Osteocyte (in vitro differentiated cells): ENCODE data around the gene NOS1AP. TPM values are rescaled to one million over a fixed set of nuclear protein-coding genes. Genes with fewer than 3 reads are reported as not detected.

ENCODE experiments used
- DNase-seq: peaks from one replicate; pipeline ENCODE4 v3.0.0; 2021; ENCODE audit warnings: mixed read lengths; ENCODE audit not compliant: unreplicated experiment; ENCODE audit errors: extremely low spot score
- H3K27ac Mint-ChIP-seq: one replicate; pipeline ENCODE4 v1.8.0; 2021; ENCODE audit warnings: mild to moderate bottlenecking, mixed read lengths; ENCODE audit not compliant: unreplicated experiment
- H3K27me3 Mint-ChIP-seq: one replicate; pipeline ENCODE4 v1.8.0; 2021; ENCODE audit warnings: mixed read lengths; ENCODE audit not compliant: unreplicated experiment
- H3K36me3 Mint-ChIP-seq: one replicate; pipeline ENCODE4 v1.8.0; 2021; ENCODE audit warnings: mixed read lengths; ENCODE audit not compliant: unreplicated experiment
- H3K4me1 Mint-ChIP-seq: one replicate; pipeline ENCODE4 v1.8.0; 2021; ENCODE audit warnings: mixed read lengths; ENCODE audit not compliant: unreplicated experiment
- H3K4me3 Mint-ChIP-seq: one replicate; pipeline ENCODE4 v1.8.0; 2021; ENCODE audit warnings: mild to moderate bottlenecking, moderate library complexity, mixed read lengths; ENCODE audit not compliant: unreplicated experiment
- H3K9me3 Mint-ChIP-seq: one replicate; pipeline ENCODE4 v1.8.0; 2021; ENCODE audit warnings: mixed read lengths; ENCODE audit not compliant: unreplicated experiment
- total RNA-seq: library from RNA; stranded (reverse); gene quantifications from 2 replicates; pipeline ENCODE4 v1.2.1, GENCODE V29; 2021
- TF ChIP-seq, protein P1 (sequence below): fragments of 200-600 bp; sonication (generic); IDR thresholded peaks from 2 replicates; pipeline ENCODE4 v1.5.0; 2021; ENCODE audit warnings: antibody characterized with exemption, mild to moderate bottlenecking, moderate library complexity

NOS1AP gene
- total RNA-seq, 1 donor from 2014 or later: 2.5 TPM

- H3K4me1 Mint-ChIP-seq: peaks cover 3% of the 10 kb centered on the region
- no peak for DNase-seq
- no peaks in the 10 kb centered on the region for H3K9me3 Mint-ChIP-seq
- H3K36me3 Mint-ChIP-seq: no peaks in the 10 kb centered on the region
- TF ChIP-seq, protein P1, sequence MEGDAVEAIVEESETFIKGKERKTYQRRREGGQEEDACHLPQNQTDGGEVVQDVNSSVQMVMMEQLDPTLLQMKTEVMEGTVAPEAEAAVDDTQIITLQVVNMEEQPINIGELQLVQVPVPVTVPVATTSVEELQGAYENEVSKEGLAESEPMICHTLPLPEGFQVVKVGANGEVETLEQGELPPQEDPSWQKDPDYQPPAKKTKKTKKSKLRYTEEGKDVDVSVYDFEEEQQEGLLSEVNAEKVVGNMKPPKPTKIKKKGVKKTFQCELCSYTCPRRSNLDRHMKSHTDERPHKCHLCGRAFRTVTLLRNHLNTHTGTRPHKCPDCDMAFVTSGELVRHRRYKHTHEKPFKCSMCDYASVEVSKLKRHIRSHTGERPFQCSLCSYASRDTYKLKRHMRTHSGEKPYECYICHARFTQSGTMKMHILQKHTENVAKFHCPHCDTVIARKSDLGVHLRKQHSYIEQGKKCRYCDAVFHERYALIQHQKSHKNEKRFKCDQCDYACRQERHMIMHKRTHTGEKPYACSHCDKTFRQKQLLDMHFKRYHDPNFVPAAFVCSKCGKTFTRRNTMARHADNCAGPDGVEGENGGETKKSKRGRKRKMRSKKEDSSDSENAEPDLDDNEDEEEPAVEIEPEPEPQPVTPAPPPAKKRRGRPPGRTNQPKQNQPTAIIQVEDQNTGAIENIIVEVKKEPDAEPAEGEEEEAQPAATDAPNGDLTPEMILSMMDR: no peak
- no peak overlapping the region for H3K4me3 Mint-ChIP-seq
- H3K27ac Mint-ChIP-seq: no peak overlapping the region
- peaks cover 27% of the 10 kb centered on the region for H3K27me3 Mint-ChIP-seq
These were observed 147.1 kb downstream of the NOS1AP start for GRCh38 chr1:162216604-162217003.

DNA sequence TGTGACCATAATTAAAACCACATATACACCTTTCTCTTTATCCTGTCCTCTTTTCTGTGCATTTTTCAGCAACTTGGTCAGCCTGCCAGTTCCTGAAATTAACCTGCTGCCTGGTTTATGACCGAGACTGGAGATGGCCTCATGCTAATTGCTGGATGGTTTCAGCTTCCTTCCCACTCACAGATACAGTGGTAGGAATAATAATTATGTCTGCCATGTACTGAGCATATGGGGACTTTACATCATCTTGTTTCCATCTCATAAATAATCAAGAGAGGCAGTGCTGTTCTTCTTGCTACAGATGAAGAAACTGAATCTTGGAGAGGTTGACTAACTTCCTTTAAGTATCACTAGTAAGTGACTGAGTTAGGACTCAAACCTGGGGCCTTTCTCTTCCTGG lies 148.2 kb downstream of the NOS1AP start:
- H3K27ac Mint-ChIP-seq: no peak overlapping the region
- H3K4me1 Mint-ChIP-seq: peaks cover 3% of the 10 kb centered on the region
- no peak for DNase-seq
- no peaks in the 10 kb centered on the region for H3K36me3 Mint-ChIP-seq
- peaks cover 19% of the 10 kb centered on the region for H3K27me3 Mint-ChIP-seq
- TF ChIP-seq, protein P1: no peak
- H3K4me3 Mint-ChIP-seq: no peak overlapping the region
- no peaks in the 10 kb centered on the region for H3K9me3 Mint-ChIP-seq

- no peak overlapping the region for H3K4me3 Mint-ChIP-seq
- peaks cover 20% of the 10 kb centered on the region for H3K27me3 Mint-ChIP-seq
- no peaks in the 10 kb centered on the region for H3K9me3 Mint-ChIP-seq
These were observed 149.1 kb downstream of the NOS1AP start for GRCh38 chr1:162218546-162218945.

DNA sequence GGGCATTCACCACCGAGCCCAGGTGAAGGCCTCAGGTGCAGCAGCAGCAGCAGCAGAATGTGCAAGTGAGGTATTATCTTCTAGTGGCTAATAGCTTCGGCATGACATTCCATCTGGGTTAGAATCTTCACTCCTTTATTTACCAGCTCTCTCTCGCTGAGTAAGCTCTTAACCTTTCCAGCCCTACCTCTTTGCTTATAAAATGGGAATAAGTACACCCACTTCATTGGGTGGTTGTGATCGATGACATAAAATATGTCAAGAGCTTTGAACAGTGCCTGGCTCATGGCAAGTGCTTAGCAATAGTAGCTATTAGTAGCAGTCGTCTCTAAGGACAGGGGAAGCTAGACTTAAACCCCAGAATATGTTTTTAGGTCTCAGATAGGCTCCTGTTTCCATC lies 149.5 kb downstream of the NOS1AP start:
- DNase-seq: no peak
- Mint-ChIP-seq H3K27me3 (peaks cover 19% of the 10 kb centered on the region), H3K27ac (no peak overlapping the region), H3K36me3 (no peaks in the 10 kb centered on the region), H3K4me1 (no peaks in the 10 kb centered on the region), H3K9me3 (no peaks in the 10 kb centered on the region), H3K4me3 (no peak overlapping the region)
- TF ChIP-seq, protein P1: no peak

More at GRCh38 chr1:162218546-162218945, 149.1 kb downstream of the NOS1AP start:
- DNase-seq: no peak
- peaks cover under 1% of the 10 kb centered on the region for H3K4me1 Mint-ChIP-seq
- H3K27ac Mint-ChIP-seq: no peak overlapping the region
- TF ChIP-seq, protein P1: no peak
- H3K36me3 Mint-ChIP-seq: no peaks in the 10 kb centered on the region

DNA sequence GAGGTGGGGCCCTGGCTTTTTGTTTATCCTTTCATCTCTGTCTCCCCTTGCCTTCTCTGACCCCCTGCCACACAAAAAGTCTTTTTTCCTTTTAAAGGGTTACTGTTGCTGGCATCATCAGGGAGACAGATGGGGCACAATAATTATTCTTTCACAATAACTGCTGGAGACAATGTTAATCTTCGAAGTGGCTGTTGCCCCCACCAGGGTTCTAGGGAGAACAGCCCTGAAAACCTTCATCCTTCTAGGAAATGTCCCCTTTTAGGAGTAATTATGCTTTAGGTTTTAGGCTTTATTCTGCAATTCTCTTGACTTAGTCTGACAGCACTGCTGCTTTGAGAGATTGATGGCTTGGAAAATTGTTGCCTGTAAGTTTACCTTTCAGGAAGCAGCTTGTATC lies 150.0 kb downstream of the NOS1AP start:
- TF ChIP-seq, protein P1: no peak
- H3K4me1 Mint-ChIP-seq: no peaks in the 10 kb centered on the region

More for the DNA sequence above, 150.0 kb downstream of the NOS1AP start:
- no peak overlapping the region for H3K4me3 Mint-ChIP-seq
- no peaks in the 10 kb centered on the region for H3K36me3 Mint-ChIP-seq
- no peak for DNase-seq
- no peaks in the 10 kb centered on the region for H3K9me3 Mint-ChIP-seq
- peaks cover 18% of the 10 kb centered on the region for H3K27me3 Mint-ChIP-seq
- no peak overlapping the region for H3K27ac Mint-ChIP-seq
